HG02763 (cell line): Measurements from ENCODE around the gene ZDBF2.
"Not testable (repeated sequence)": the region's sequence is repeated elsewhere in the genome, so short reads cannot be mapped to it uniquely, and the experiment has no call there.

ENCODE experiments used
- ATAC-seq: cut with Tn5 transposase; IDR thresholded peaks from one replicate; pipeline ENCODE4 v1.9.1; 2021; ENCODE audit warnings: mild to moderate bottlenecking, moderate library complexity; ENCODE audit not compliant: unreplicated experiment

ZDBF2 gene

GRCh38 chr2:206274434-206275311 is at the start of gene ZDBF2:
Gene ZDBF2, plus strand, starts transcription at chr2:206274663. Its CDS starts 7,187 bp downstream, at chr2:206281850.
- peak; percentile 76 for ATAC-seq

DNA sequence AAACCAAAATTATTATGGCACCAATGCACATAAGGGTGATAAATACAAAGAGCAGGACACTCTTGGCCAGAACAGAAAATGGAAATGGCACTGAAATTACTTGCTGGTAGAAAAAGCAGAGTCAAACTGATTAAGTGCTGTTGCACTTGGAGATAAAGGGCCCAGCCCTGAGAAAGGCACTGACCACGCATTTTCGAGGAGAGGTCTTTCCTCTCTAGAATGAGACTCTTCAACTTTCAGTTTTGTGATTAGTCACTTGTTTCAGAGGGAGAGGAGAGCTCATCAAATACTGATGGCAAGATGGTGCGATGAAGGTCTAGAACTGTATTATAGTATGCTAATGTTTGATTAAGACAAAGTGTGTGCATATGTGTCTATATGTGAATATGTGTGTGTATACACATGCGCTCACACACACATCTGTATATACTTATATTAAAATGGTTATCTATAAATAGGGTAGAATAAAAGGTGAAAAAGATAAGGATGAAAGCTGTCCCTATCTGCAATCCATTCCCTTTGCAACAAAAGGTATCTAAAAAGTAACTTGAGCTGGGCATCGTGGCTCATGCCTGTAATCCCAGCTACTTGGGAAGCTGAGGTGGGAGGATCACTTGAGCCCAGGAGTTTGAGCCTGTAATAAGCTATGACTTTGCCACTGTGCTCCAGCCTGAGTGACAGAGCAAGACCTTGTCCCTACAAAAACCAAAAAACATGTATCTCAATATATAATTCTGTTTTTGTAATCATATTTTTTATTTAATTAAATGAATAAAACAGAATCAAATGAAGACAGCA is 48.8 kb upstream of the ZDBF2 start:
- ATAC-seq = peak; percentile 95

DNA sequence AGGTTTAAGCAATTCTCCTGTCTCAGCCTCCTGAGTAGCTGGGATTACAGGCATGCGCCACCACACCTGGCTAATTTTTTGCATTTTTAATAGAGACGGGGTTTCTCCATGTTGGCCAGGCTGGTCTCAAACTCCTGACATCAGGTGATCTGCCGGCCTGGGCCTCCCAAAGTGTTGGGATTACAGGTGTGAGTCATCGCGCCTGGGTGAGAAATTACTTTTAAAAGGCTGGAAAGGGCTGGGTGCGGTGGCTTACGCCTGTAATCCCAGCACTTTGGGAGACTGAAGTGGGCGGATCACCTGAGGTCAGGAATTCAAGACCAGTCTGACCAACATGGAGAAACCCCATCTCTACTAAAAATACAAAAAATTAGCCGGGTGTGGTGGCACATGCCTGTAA is 45.8 kb upstream of the ZDBF2 start:
- ATAC-seq = not testable (repeated sequence)

- ATAC-seq = no peak
Observed at GRCh38 chr2:206229642-206230041, 44.8 kb upstream of the ZDBF2 start.

GRCh38 chr2:206230060-206230762 is 44.3 kb upstream of the ZDBF2 start:
- no peak for ATAC-seq

GRCh38 chr2:206231669-206232286 is 42.7 kb upstream of the ZDBF2 start:
- ATAC-seq = no peak

DNA sequence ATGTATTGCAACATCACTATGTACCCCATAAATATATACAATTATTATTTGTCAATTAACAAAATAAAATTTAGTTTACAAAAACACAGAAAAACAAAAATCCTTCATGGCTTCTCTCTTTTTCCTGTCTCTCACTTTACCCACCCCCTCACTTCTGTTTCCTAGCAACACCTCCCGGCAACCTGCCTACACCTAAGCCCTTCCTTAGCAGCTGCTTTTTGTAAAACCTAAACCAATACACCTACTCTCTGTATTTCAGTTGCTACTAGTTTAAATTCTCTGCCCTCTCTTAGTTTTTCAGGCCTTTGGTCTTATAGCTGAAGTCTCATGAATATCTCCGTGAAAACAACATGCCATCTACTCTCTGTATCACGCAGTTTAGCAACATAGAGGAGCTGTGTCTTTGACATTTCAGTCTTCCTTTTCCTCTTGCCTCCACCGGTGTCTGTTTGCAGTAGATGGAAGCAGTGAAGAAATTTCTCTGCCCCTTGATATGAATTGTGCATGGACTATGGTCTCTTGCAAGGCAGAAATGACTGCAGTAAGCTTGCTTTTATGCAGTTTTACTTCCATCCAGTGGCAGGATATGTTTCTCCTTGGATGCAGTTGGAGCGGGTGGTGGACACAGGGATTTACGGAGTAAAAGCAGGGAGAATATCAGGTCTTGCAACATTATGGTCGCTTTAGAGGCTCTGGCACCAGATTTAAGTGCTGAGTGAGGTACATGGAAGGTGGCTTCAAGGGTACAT is 42.0 kb upstream of the ZDBF2 start:
- ATAC-seq = no peak

DNA sequence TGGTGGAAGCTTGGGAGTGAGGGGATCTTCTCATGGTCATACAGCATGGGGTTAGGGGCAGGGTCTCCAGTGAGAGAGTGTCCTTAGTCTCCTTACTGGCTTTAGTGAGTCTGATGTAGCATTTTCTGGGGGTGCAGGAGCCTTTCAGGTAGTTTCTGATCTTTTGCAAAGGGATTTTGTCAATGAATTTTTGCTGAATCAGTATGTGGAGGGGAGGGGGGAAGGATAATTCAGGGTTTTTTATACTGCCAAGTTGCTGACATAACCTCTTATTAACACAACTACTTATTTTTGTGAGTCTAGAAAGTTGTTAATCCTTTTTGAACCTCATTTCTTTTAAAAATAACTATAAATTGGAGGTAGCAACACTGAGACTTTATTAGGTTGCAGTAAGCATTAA is 35.3 kb upstream of the ZDBF2 start:
- ATAC-seq = no peak

DNA sequence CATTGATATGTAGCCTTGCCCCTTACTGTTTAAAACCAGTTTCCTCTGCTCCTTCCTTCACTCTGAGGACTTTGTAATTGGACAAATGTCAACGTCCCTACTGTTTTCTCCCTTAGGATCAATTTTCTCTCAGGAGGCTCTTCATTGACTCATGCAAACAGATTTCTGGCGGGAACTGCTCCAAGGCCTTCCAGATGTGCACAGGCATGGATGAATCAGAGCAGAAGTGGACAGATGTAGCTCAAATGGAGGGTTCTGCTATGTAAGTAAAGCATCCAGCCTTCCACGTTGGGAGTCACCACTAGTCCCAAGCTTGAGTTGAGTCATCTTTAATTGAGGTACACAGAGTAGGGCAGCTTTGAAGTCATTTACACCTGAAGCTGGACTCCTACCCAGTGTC is 34.1 kb upstream of the ZDBF2 start:
- ATAC-seq = no peak

- ATAC-seq = no peak
Observed at GRCh38 chr2:206241736-206242135, 32.7 kb upstream of the ZDBF2 start.

DNA sequence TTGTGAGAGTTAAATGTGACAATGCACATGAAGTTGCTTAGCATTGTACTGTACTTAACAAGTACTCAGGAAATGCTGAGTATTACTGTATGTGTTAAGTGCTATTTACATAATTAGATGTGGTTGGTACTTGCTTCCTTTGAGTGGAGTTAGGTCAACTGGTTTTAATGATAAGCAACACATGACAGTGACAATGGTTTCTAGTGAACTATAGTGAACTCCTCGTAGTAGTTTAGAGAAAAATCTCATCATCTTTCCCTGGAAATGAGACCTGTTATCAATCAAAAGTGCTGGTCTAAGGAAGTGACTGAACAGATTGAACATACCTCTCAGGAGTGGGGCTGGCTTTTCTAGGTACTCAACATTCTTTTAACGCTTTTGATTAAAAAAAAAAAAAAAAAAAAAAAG is 29.2 kb upstream of the ZDBF2 start:
- ATAC-seq = peak; percentile 64

DNA sequence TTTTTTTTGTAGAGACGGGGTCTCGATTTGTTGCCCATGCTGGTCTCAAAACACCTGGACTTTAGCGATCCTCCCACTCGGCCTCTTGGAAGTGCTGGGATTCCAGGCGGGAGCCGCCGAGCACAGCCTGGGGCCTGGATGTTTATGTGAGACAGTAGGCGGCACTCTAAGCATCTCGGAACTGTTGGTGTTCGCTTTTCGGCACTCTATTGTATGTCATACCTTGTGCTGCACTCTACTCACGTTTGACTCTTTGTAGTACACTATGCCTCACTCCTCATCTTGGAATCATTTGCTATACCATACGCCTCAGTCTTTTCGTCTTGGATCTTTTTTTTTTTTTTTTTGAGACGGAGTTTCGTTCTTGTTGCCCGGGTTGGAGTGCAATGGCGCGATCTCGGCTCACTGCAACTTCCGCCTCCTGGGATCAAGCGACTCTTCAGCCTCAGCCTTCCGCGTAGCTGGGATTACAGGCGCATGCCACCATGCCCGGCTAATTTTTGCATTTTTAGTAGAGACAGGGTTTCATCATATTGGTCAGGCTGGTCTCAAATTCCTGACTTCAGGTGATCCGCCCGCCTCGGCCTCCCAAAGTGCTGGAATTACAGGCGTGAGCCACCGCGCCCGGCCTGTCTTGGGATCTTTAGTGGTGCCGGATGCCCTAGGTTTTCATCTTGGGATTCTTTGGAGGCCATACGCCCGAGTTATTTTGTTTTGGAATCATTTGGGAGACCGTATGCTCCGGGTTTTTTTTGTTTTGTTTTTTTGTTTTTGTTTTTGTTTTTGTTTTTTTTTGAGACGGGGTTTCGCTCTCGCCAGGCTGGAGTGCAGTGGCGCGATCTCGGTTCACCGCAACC is 24.2 kb upstream of the ZDBF2 start:
- no peak for ATAC-seq

- no peak for ATAC-seq
Observed at GRCh38 chr2:206253125-206253776, 21.2 kb upstream of the ZDBF2 start.

GRCh38 chr2:206253777-206254166 is 20.7 kb upstream of the ZDBF2 start:
- ATAC-seq = no peak

- no peak for ATAC-seq
Observed at GRCh38 chr2:206255003-206255402, 19.5 kb upstream of the ZDBF2 start.

- no peak for ATAC-seq
Observed at GRCh38 chr2:206256706-206257205, 17.7 kb upstream of the ZDBF2 start.

- ATAC-seq = no peak
Observed at GRCh38 chr2:206257350-206257749, 17.1 kb upstream of the ZDBF2 start.

DNA sequence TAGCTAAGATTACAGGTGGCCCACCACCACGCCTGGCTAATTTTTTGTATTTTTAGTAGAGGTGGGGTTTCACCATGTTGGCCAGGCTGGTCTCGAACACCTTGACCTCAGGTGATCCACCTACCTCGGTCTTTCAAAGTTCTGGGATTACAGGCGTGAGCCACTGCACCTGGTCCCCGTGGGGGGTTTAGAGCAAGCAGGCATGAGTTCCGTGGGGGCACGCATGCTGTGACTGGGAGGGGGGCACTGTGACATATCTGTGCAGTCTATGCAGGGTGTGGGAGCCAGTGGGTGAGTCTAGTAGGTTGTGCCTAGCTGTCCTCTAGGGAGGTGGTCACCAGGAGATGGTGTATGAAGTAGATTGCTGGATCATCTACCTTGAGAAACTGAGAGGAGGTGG is 16.6 kb upstream of the ZDBF2 start:
- ATAC-seq = no peak

- ATAC-seq = not testable (repeated sequence)
Observed at GRCh38 chr2:206258615-206259014, 15.8 kb upstream of the ZDBF2 start.
